T47D (cell line): ENCODE data around the gene TNFRSF1B.

Source experiments
- DNase-seq, 2 experiments: peaks; one replicate each; pipeline versions ENCODE4 v3.0.0 to v3.0.0-alpha.2; 2011 to 2012; ENCODE audit warnings: low read depth in 1 of 2, low spot score in 1 of 2
- JUND ChIP-seq: IDR thresholded peaks from 2 replicates; pipeline ENCODE4 v1.6.1; 2012; ENCODE audit warnings: low read depth
- in situ Hi-C: cut with HindIII; loops from 2 replicates; pipeline ENCODE4 v1.10.0; 2016; ENCODE audit warnings: low sequenced_read_pairs, low pct_unique_long_range_greater_than_20kb

TNFRSF1B gene

GRCh38 chr1:12153181-12153785, 13.5 kb upstream of the TNFRSF1B start:
- no peak for DNase-seq
- no peak for TF ChIP-seq JUND
- in situ Hi-C loops = no loop called here

GRCh38 chr1:12155328-12155727, 11.5 kb upstream of the TNFRSF1B start:
- in situ Hi-C loops = no loop called here
- DNase-seq = no peak
- no peak for TF ChIP-seq JUND

GRCh38 chr1:12157366-12158231, 9.2 kb upstream of the TNFRSF1B start:
- in situ Hi-C loops = no loop called here
- TF ChIP-seq JUND = no peak
- DNase-seq = no peak

- no peak for DNase-seq
- in situ Hi-C loops = no loop called here
- TF ChIP-seq JUND = no peak
Measured at GRCh38 chr1:12158357-12159092, 8.3 kb upstream of the TNFRSF1B start.

GRCh38 chr1:12159816-12160215, 7.0 kb upstream of the TNFRSF1B start:
- in situ Hi-C loops = no loop called here
- no peak for TF ChIP-seq JUND
- DNase-seq = no peak

GRCh38 chr1:12161324-12161661, 5.5 kb upstream of the TNFRSF1B start:
- in situ Hi-C loops = no loop called here
- TF ChIP-seq JUND = no peak
- DNase-seq = no peak

- no peak for DNase-seq
- TF ChIP-seq JUND = no peak
- in situ Hi-C loops = no loop called here
Measured at GRCh38 chr1:12161662-12162458, 4.9 kb upstream of the TNFRSF1B start.

GRCh38 chr1:12162459-12163137, 4.2 kb upstream of the TNFRSF1B start:
- TF ChIP-seq JUND = no peak
- in situ Hi-C loops = no loop called here
- no peak for DNase-seq

- DNase-seq = no peak
- in situ Hi-C loops = no loop called here
- TF ChIP-seq JUND = no peak
Measured at GRCh38 chr1:12163210-12163609, 3.6 kb upstream of the TNFRSF1B start.

GRCh38 chr1:12164210-12164609, 2.6 kb upstream of the TNFRSF1B start:
- TF ChIP-seq JUND = no peak
- DNase-seq = no peak
- in situ Hi-C loops = no loop called here

- in situ Hi-C loops = no loop called here
Measured at GRCh38 chr1:12165342-12165741, 1.4 kb upstream of the TNFRSF1B start.

More at GRCh38 chr1:12165342-12165741, 1.4 kb upstream of the TNFRSF1B start:
- no peak for DNase-seq
- TF ChIP-seq JUND = no peak
